Endodermal cell (in vitro differentiated cells): Measurements from ENCODE around the gene TMEM116. TPM values are rescaled to one million over a fixed set of nuclear protein-coding genes. Genes with fewer than 3 reads are reported as not detected.
"Not testable (repeated sequence)": the region's sequence is repeated elsewhere in the genome, so short reads cannot be mapped to it uniquely, and the experiment has no call there.

Source experiments
- DNase-seq: peaks from one replicate; pipeline ENCODE4 v3.0.0-alpha.2; 2017
- H3K27ac ChIP-seq: 2 replicates; pipeline ENCODE4 v1.5.1; 2013; ENCODE audit warnings: mild to moderate bottlenecking, low read depth, low read length, moderate library complexity
- H3K27me3 ChIP-seq: 2 replicates; pipeline ENCODE4 v1.6.1; 2013; ENCODE audit warnings: mild to moderate bottlenecking, low read length, moderate library complexity; ENCODE audit not compliant: insufficient read depth, control insufficient read depth, poor library complexity, severe bottlenecking
- H3K36me3 ChIP-seq: 2 replicates; pipeline ENCODE4 v1.7.0; 2013; ENCODE audit warnings: mild to moderate bottlenecking, low read length, moderate library complexity; ENCODE audit not compliant: control insufficient read depth, insufficient read depth
- H3K4me1 ChIP-seq: one replicate; pipeline ENCODE4 v1.7.0; 2013; ENCODE audit warnings: low read length; ENCODE audit not compliant: control insufficient read depth, insufficient read depth
- H3K4me3 ChIP-seq: 2 replicates; pipeline ENCODE4 v1.5.1; 2013; ENCODE audit warnings: mild to moderate bottlenecking, low read length, moderate library complexity
- H3K9ac ChIP-seq: 2 replicates; pipeline ENCODE4 v1.6.1; 2013; ENCODE audit warnings: mild to moderate bottlenecking, low read length, moderate library complexity; ENCODE audit not compliant: poor library complexity, severe bottlenecking; ENCODE audit errors: extremely low read depth
- H3K9me3 ChIP-seq: 2 replicates; pipeline ENCODE4 v1.6.1; 2013; ENCODE audit warnings: mild to moderate bottlenecking, low read length, moderate library complexity; ENCODE audit not compliant: control insufficient read depth
- H3K27ac Mint-ChIP-seq: 2 replicates; pipeline ENCODE4 v1.8.0; 2020; ENCODE audit warnings: mixed read lengths
- H3K27me3 Mint-ChIP-seq: 2 replicates; pipeline ENCODE4 v1.8.0; 2021; ENCODE audit warnings: mild to moderate bottlenecking, mixed read lengths; ENCODE audit not compliant: insufficient read depth
- H3K36me3 Mint-ChIP-seq: 2 replicates; pipeline ENCODE4 v1.8.0; 2020; ENCODE audit warnings: low read depth, mixed read lengths
- H3K4me1 Mint-ChIP-seq: 2 replicates; pipeline ENCODE4 v1.8.0; 2020; ENCODE audit warnings: mixed read lengths
- H3K4me3 Mint-ChIP-seq: 2 replicates; pipeline ENCODE4 v1.8.0; 2020; ENCODE audit warnings: mild to moderate bottlenecking, moderate library complexity, mixed read lengths
- H3K9me3 Mint-ChIP-seq: 2 replicates; pipeline ENCODE4 v1.8.0; 2020; ENCODE audit warnings: mild to moderate bottlenecking, mixed read lengths
- WGBS, 2 experiments: methylation state at CpG; one replicate each; pipeline versions ENCODE4 v1.1.5 to v1.1.7; 2013; ENCODE audit warnings: missing lambda C conversion rate in 2 of 2, mixed read lengths in 1 of 2; ENCODE audit not compliant: insufficient coverage in 1 of 2, insufficient read length in 1 of 2; 5-methylcytosine and 5-hydroxymethylcytosine counted together
- total RNA-seq, 2 donors: library from RNA; stranded (reverse); fragmentation: NEBNext Ultra II Directional in 1 of 2; extraction: Animal tissue kit (Norgen Biotek cat#: 25700) in 1 of 2; gene quantifications; 2 replicates in 1 of 2; 3 replicates in 1 of 2; pipeline ENCODE4 v1.2.1, GENCODE V29; 2021
- TF ChIP-seq, protein P1 (sequence below): fragments of 200-600 bp; sonication (generic); conservative IDR thresholded peaks from 2 replicates; pipeline ENCODE4 v1.5.0; 2021; ENCODE audit warnings: antibody characterized with exemption, mild to moderate bottlenecking

TMEM116 gene
- total RNA-seq, 2 donors from 2014 or later = 13.1 to 17.0 TPM

DNA sequence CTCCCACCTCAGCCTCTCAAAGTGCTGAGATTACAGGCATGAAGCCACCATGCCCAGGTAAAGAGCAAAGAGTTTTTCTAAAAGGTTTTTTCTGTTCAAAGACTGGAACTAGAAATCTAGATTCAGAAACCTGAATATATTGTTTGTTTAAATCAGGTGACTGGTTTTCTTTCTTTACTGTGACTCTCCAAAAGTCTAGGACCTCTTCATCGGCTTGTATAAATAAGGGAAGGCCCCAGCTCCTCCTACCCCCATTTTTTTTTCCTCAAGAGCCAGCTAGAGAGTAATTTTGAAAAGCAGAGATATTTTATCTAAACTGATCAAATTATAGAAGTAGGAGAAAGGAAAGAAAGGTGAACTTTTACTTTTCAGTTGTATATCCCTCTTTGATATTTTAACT lies 48.0 kb downstream of the TMEM116 start:
- 100% methylated on average over 1 of the region's 1 CpG; no CpG with 5 or more reads in 1 of the 2 experiments for WGBS, 2 experiments
- no peak for DNase-seq
- peaks cover 8% of the 10 kb centered on the region for H3K36me3 ChIP-seq
- peaks cover 59% of the 10 kb centered on the region for H3K9me3 ChIP-seq
- Mint-ChIP-seq H3K9me3 (peaks cover 51% of the 10 kb centered on the region), H3K27me3 (no peaks in the 10 kb centered on the region), H3K4me3 (no peak overlapping the region), H3K27ac (no peak overlapping the region), H3K36me3 (peaks cover 36% of the 10 kb centered on the region), H3K4me1 (peaks cover 23% of the 10 kb centered on the region)
- H3K4me3 ChIP-seq = peak overlapping the region; percentile 23
- no peak overlapping the region for H3K27ac ChIP-seq
- no peaks in the 10 kb centered on the region for H3K4me1 ChIP-seq
- TF ChIP-seq, protein P1, sequence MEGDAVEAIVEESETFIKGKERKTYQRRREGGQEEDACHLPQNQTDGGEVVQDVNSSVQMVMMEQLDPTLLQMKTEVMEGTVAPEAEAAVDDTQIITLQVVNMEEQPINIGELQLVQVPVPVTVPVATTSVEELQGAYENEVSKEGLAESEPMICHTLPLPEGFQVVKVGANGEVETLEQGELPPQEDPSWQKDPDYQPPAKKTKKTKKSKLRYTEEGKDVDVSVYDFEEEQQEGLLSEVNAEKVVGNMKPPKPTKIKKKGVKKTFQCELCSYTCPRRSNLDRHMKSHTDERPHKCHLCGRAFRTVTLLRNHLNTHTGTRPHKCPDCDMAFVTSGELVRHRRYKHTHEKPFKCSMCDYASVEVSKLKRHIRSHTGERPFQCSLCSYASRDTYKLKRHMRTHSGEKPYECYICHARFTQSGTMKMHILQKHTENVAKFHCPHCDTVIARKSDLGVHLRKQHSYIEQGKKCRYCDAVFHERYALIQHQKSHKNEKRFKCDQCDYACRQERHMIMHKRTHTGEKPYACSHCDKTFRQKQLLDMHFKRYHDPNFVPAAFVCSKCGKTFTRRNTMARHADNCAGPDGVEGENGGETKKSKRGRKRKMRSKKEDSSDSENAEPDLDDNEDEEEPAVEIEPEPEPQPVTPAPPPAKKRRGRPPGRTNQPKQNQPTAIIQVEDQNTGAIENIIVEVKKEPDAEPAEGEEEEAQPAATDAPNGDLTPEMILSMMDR = no peak
- H3K27me3 ChIP-seq = no peaks in the 10 kb centered on the region
- H3K9ac ChIP-seq = no peak overlapping the region

- not testable (repeated sequence) for H3K9ac ChIP-seq, H3K27me3 ChIP-seq, H3K4me3 Mint-ChIP-seq, H3K36me3 ChIP-seq, H3K27me3 Mint-ChIP-seq, H3K4me3 ChIP-seq, H3K27ac ChIP-seq, DNase-seq, H3K27ac Mint-ChIP-seq, H3K4me1 ChIP-seq, H3K4me1 Mint-ChIP-seq
- Mint-ChIP-seq H3K36me3 (peaks cover 73% of the 10 kb centered on the region), H3K9me3 (peaks cover 79% of the 10 kb centered on the region)
- WGBS, 2 experiments = 94 to 100% methylated on average over 2 of the region's 2 CpGs
- peaks cover 57% of the 10 kb centered on the region for H3K9me3 ChIP-seq
These were observed 53.4 kb downstream of the TMEM116 start for GRCh38 chr12:111959518-111959917.

GRCh38 chr12:111957224-111957623 lies 55.7 kb downstream of the TMEM116 start:
- H3K27ac ChIP-seq, H3K4me1 ChIP-seq, DNase-seq, H3K27me3 Mint-ChIP-seq, H3K27ac Mint-ChIP-seq, H3K4me3 Mint-ChIP-seq, H3K4me1 Mint-ChIP-seq, H3K4me3 ChIP-seq, H3K36me3 ChIP-seq, H3K27me3 ChIP-seq, H3K9ac ChIP-seq: not testable (repeated sequence)
- H3K9me3 ChIP-seq = peaks cover 61% of the 10 kb centered on the region
- H3K36me3 Mint-ChIP-seq = peaks cover 73% of the 10 kb centered on the region
- WGBS, 2 experiments = 82 to 96% methylated on average over 7 to 30 of the region's 31 CpGs
- H3K9me3 Mint-ChIP-seq = peaks cover 88% of the 10 kb centered on the region

DNA sequence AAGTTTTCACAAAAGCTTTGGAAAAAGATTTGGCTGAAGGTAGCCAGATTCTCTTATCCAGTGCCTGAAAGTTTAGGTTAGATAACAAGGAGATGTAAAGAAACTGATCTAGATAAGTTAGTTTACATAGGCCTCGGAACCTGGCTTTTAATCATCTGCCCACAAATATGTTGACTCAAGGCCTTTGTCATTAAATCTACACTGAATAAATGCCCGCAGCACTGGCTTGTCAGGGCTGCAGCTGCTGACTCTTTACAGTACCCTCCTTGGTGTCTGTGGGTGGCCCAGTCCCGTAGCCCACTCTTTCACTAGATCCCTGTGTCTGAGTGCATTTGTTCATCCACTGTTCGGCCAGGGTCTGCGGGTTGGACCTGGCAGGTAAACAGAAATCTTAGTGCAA lies 58.0 kb downstream of the TMEM116 start:
- H3K27ac Mint-ChIP-seq = no peak overlapping the region
- Histone ChIP-seq H3K4me3 (peak overlapping the region; percentile 71), H3K27ac (no peak overlapping the region), H3K9me3 (peaks cover 58% of the 10 kb centered on the region), H3K27me3 (no peaks in the 10 kb centered on the region), H3K4me1 (no peaks in the 10 kb centered on the region), H3K9ac (no peak overlapping the region), H3K36me3 (peaks cover 9% of the 10 kb centered on the region)
- WGBS, 2 experiments = 90 to 94% methylated on average over 5 of the region's 5 CpGs
- DNase-seq = no peak
- H3K4me1 Mint-ChIP-seq = no peaks in the 10 kb centered on the region
- H3K4me3 Mint-ChIP-seq = no peak overlapping the region
- peaks cover 60% of the 10 kb centered on the region for H3K36me3 Mint-ChIP-seq
- TF ChIP-seq, protein P1 = no peak
- no peaks in the 10 kb centered on the region for H3K27me3 Mint-ChIP-seq
- H3K9me3 Mint-ChIP-seq = peaks cover 78% of the 10 kb centered on the region
